Fibroblast of villous mesenchyme (primary cell): ENCODE data around the gene AIP. TPM values are rescaled to one million over a fixed set of nuclear protein-coding genes. Genes with fewer than 3 reads are reported as not detected.

Experiments
- DNase-seq: peaks from one replicate; pipeline ENCODE4 v3.0.0-alpha.2; 2010; ENCODE audit warnings: low read depth
- H3K4me3 ChIP-seq: 2 replicates; pipeline ENCODE4 v1.5.1; 2011; ENCODE audit warnings: low read depth, mild to moderate bottlenecking, low read length
- total RNA-seq: library from RNA; depleted of rRNA; stranded (reverse); fragments of >200 nt; gene quantifications from 2 replicates; pipeline ENCODE4 v1.2.3, GENCODE V29; 2012
- TF ChIP-seq, protein P1 (sequence below): IDR thresholded peaks from 2 replicates; pipeline ENCODE4 v1.5.1; 2012; ENCODE audit warnings: low read depth, mild to moderate bottlenecking, low read length; ENCODE audit not compliant: insufficient read depth

AIP gene
- total RNA-seq, 1 donor: 42.7 TPM

DNA sequence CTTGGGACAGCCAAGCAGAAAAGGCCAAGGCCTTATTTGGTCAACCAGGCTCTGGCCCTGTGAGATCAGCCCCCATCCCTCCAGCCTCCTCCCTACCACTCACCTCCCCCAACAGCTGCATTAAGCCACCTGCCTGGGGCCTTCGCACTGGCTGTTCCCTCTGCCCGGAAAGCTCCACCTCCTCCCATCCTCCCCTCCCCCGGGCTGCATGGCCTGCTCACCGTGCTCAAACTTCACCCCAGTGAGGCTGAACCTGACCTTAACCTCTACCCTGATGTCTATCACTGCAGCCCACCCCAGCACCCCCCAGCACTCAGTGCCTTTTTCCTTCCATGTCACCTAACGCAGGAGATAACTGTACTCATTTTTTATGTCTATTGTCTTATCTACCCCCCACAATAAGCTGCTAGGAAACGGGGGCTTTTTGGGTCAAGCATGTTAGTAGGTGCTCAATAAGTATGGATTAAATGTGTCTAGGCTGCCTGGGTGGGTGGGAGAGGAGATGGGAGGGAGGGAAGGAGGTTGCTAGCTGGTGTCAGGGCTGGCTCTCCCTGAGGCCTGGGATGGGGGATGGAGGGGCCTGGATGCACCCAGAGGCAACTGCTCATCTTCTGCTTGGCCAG lies 46.3 kb upstream of the AIP start:
- DNase-seq: no peak
- TF ChIP-seq, protein P1, sequence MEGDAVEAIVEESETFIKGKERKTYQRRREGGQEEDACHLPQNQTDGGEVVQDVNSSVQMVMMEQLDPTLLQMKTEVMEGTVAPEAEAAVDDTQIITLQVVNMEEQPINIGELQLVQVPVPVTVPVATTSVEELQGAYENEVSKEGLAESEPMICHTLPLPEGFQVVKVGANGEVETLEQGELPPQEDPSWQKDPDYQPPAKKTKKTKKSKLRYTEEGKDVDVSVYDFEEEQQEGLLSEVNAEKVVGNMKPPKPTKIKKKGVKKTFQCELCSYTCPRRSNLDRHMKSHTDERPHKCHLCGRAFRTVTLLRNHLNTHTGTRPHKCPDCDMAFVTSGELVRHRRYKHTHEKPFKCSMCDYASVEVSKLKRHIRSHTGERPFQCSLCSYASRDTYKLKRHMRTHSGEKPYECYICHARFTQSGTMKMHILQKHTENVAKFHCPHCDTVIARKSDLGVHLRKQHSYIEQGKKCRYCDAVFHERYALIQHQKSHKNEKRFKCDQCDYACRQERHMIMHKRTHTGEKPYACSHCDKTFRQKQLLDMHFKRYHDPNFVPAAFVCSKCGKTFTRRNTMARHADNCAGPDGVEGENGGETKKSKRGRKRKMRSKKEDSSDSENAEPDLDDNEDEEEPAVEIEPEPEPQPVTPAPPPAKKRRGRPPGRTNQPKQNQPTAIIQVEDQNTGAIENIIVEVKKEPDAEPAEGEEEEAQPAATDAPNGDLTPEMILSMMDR: no peak
- no peak overlapping the region for H3K4me3 ChIP-seq

DNA sequence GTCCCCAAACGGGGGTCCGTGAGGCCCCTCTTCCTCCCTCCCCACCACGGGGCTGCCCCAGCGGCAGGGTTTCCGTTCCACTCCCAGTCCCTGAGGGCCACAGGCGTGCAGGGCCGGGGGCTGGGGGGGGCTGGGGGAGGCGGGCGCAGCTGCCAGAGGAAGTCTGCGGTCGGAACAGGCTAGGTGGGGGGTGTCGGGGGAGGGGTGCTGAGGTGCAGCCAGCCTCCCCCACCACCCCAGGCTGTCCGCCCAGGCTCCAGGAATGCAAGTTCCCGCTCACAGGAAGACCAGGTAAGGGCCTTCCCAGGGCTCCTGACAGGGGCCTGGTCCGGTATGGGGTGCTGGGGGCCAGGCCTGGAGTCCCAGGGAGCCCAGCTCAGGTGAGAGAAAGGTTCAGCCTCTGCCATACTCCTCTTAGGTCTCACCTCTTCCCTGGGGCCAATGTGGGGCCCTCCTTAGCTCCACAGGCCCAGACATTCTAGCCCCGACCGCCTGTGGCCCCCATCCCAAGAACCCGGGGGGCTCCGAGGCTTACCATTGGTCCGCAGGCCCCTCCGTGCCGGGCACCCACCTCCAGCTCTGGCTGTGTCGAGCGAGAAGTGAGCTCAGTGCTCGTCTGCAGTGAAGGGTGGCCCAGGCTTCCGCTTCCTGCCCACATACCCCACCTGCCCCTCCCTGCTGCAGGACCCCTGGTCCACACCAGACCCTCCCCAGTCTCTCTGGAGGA lies 45.6 kb upstream of the AIP start, which contains the start of gene PTPRCAP:
TSS of gene PTPRCAP (minus strand) at position 601 of the 727 bp plus-strand sequence. CDS start at position 538, 63 bp downstream.
- TF ChIP-seq, protein P1: no peak
- DNase-seq: no peak
- no peak within 1 kb of the TSS for H3K4me3 ChIP-seq

DNA sequence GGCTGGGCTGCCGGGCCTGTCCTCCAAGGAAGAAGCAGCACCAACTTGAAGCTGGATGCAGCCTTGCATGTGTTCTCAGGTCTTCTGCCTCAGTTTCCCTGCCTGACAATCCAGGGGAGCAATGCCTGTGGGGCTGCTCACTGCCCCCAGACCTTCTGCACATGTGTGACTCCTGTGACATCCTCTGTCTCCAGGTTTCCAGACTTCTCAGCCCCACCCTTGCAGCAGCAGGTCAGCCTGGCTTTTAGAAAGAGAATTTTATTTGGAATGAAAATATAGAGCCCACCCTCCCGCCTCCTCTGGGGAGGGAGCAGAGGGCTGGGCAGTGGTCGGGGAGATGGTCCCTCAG lies 45.0 kb upstream of the AIP start:
- H3K4me3 ChIP-seq: no peak overlapping the region
- DNase-seq: no peak
- TF ChIP-seq, protein P1: no peak

DNA sequence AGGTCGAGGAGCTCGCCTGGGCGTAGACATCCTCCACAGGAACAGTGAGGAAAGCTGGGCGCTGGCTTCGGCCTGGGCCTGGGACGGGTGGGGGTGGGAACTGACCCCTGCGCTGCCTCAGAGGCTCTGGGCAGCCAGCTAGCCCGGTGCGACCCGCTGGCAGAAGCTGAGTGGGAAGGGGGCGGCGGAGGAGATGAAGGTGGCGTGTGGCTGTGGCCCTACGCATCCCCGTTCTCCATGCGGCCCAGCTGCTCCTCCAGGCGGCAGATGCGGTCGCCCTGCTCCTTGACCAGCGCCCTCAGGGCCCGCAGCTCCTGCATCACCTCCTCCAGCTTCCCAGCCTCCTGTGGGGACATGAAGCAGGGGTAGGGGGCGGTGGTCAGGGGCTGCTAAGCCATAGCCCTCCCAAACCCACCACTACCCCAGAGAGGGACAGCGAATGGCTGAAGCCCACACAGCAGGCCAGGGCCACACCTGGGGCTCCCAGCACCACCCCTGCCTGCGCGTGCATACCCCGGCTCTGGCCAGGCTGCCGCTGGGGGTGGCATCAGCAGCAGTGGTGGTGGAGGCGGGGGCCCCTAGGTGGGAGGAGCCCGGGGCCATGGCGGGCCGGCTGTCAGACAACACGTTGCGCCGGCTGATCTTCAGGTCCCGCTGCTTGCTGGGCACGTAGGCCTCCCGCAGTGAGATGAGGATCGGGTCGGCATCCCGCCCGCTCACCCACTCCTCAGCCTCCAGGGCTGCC lies 44.5 kb upstream of the AIP start:
- TF ChIP-seq, protein P1: no peak
- no peak overlapping the region for H3K4me3 ChIP-seq
- DNase-seq: no peak

DNA sequence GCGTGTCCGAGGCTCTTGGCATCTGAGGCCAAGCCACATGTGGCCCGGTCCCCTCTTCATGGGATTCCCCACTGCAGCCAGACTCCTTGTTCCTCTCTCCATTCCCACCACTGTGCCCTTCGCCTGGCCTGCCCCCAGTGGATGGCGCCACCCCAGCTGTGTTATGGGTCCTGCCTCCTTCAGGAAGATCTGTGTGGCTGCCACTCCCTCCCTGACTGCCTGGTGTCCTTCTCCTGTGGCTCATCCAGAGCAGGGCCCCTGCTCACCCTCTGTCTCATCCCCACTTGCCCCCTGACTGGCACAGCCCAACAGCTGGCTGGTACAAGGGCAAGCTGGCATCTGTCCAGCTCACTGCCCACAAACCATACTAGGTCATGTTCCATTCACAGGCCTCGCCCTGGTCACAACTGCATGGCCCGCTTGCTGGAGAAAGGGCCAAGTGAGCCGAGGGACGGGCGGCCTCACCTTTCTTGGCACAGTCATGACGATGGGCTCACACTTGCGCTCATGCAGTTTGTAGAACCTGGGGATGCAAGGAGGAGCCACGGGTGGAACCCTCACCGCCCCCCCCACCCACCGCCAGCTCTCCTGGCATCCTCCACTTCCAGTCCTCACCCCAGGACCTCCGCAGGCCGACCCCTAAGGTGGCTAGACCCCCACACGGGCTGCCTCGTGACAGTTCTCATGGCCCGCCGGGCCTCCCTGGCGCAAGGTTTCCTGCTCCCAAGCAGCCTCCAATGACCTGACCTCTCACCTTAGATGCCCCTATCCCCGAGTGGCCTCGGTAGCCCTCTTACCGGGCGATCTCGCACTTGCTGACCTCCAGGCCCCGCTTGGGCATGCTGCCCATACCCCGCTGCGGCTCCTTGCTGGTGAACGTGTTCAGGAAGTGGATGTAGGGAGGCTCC lies 43.3 kb upstream of the AIP start:
- TF ChIP-seq, protein P1: no peak
- no peak for DNase-seq
- no peak overlapping the region for H3K4me3 ChIP-seq
